BE2C (cell line): Measurements from ENCODE around the gene YBEY.

ENCODE experiments used
- DNase-seq: peaks from one replicate; pipeline ENCODE4 v3.0.0-alpha.2; 2020
- H3K27me3 ChIP-seq: fragments of 250-450 bp; sonication (Bioruptor Pico); 2 replicates; pipeline ENCODE4 v1.5.1; 2020; ENCODE audit warnings: mild to moderate bottlenecking
- H3K36me3 ChIP-seq: fragments of 250-450 bp; sonication (Bioruptor Pico); 2 replicates; pipeline ENCODE4 v1.5.1; 2020; ENCODE audit warnings: mild to moderate bottlenecking
- H3K4me1 ChIP-seq: fragments of 250-450 bp; sonication (Bioruptor Pico); 2 replicates; pipeline ENCODE4 v1.5.1; 2020
- H3K4me3 ChIP-seq: 2 replicates; pipeline ENCODE4 v1.5.1; 2011; ENCODE audit warnings: low read depth, low read length
- H3K9me3 ChIP-seq: fragments of 250-450 bp; sonication (Bioruptor Pico); 2 replicates; pipeline ENCODE4 v1.5.1; 2020
- TF ChIP-seq, protein P1 (sequence below): IDR thresholded peaks from 2 replicates; pipeline ENCODE4 v1.5.1; 2012; ENCODE audit warnings: mild to moderate bottlenecking, low read depth, low read length

Gene YBEY

DNA sequence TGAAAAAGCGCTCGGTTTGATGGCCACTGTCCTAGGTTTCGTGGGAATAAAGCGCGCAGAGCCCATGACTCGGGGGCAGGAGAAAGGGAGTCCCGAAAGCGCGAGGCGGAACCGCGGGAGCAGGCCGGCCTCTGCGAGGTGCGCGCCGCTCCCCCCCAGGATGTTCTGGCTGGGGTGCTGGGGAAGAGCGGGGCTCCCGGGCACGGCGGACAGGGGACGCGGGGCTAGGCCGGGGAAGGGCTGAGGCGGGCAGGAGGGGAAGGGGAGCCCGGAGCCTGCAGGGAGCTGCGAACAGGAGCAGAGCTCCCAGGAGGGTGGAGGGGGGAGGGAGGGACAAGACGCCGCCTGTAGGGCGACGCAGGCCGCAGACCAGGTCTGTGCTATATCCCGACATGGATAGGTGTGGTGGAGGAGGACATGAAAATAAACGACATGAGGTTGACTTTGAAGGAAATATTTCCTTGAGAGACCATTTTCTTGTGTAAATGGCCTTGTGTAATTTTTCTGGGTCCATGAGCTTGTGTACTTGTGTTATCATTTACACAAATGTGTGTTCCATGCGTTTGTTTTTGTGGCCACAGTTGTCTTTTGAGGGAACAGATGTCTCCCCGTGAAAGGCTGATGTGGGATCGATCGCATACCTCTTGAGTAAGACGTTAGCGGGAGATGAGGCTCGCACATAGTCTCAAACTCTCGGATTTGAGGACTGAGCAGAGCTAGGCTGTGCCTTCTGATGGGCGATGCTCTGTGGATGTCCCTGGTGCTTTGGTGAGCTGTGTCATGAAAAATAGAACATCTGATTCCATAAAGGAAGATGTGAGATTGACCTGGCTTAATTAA, 39.2 kb downstream of the YBEY start:
- Histone ChIP-seq H3K36me3 (peaks cover 18% of the 10 kb centered on the region), H3K9me3 (no peaks in the 10 kb centered on the region), H3K4me3 (peak overlapping the region; percentile 85), H3K27me3 (no peaks in the 10 kb centered on the region), H3K4me1 (no peaks in the 10 kb centered on the region)
- peak; percentile 87 for DNase-seq
- TF ChIP-seq, protein P1, sequence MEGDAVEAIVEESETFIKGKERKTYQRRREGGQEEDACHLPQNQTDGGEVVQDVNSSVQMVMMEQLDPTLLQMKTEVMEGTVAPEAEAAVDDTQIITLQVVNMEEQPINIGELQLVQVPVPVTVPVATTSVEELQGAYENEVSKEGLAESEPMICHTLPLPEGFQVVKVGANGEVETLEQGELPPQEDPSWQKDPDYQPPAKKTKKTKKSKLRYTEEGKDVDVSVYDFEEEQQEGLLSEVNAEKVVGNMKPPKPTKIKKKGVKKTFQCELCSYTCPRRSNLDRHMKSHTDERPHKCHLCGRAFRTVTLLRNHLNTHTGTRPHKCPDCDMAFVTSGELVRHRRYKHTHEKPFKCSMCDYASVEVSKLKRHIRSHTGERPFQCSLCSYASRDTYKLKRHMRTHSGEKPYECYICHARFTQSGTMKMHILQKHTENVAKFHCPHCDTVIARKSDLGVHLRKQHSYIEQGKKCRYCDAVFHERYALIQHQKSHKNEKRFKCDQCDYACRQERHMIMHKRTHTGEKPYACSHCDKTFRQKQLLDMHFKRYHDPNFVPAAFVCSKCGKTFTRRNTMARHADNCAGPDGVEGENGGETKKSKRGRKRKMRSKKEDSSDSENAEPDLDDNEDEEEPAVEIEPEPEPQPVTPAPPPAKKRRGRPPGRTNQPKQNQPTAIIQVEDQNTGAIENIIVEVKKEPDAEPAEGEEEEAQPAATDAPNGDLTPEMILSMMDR: peak; percentile 40

DNA sequence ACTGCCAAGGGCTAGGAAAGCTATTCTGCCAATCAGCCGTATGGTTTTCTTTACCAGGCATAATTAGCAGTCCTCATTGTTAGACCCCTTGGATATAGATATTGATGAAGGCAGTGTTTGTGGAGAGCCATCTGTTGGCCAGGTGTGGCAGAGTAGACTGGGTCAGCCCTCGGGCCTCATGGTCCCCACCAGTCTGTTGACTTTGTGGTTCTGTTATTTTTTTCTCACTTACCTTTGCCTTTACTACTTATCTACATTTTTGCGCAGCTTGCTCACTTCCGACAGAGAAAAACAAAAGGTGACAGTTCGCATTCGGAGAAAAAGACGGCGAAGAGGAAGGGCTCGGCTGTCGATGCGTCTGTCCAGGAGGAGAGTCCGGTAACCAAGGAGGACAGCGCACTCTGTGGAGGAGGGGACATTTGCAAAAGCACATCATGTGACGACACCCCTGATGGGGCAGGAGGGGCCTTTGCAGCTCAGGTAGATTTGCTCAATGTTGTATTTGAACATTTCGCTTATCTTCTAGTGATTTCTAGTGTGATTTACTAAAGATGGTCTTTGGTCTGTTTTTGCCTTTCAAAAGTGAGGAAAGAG, 40.1 kb downstream of the YBEY start:
- H3K36me3 ChIP-seq: peaks cover 22% of the 10 kb centered on the region
- no peaks in the 10 kb centered on the region for H3K4me1 ChIP-seq
- no peaks in the 10 kb centered on the region for H3K27me3 ChIP-seq
- DNase-seq: no peak
- TF ChIP-seq, protein P1: no peak
- H3K9me3 ChIP-seq: no peaks in the 10 kb centered on the region
- H3K4me3 ChIP-seq: peak overlapping the region; percentile 85

DNA sequence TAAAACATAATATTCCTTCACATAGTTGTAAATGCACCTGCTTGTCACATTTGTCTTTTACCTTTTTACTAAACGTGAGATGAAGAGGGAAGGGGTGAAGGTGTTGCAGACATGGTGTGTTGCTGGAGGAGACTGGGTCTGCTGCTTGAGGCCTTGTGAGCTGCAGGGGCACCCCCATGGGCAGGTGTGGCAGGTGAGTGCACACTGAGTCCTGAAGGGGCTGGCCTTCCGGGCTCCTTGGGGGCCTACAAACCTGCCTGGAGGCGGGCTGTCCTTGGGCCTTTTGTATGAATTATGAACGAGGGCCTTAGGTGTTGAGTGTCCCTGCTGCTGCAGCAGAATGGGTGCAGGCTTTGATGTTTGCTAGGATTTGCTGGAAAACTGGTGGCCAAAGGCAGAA, 41.6 kb downstream of the YBEY start:
- TF ChIP-seq, protein P1: no peak
- no peaks in the 10 kb centered on the region for H3K9me3 ChIP-seq

GRCh38 chr21:46328151-46328550, 42.0 kb downstream of the YBEY start:
- H3K4me1 ChIP-seq: no peaks in the 10 kb centered on the region
- no peak for DNase-seq
- H3K4me3 ChIP-seq: no peak overlapping the region
- H3K36me3 ChIP-seq: peaks cover 35% of the 10 kb centered on the region
- no peaks in the 10 kb centered on the region for H3K9me3 ChIP-seq
- TF ChIP-seq, protein P1: no peak
- H3K27me3 ChIP-seq: no peaks in the 10 kb centered on the region

More for the DNA sequence above, 41.6 kb downstream of the YBEY start:
- Histone ChIP-seq H3K36me3 (peaks cover 33% of the 10 kb centered on the region), H3K4me3 (no peak overlapping the region), H3K4me1 (no peaks in the 10 kb centered on the region), H3K27me3 (no peaks in the 10 kb centered on the region)
- DNase-seq: no peak

DNA sequence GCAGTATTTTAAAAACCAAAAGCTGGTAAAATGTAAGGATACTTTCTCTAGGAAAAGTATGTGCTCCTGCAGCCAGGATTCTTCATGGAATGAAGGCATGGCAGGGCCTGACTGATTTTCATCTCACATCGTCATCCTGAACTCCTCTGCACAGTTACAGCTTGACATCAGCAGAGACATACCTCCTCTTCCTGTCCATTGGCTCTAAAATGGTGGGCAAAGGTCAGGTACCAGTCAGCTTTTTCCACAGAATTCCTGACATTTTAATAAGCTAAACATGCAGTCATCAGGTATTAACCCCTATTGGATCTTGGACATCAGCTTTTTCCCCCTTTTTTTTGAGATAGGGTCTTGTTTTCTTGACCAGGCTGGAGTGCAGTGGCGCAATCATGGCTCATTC, 43.7 kb downstream of the YBEY start:
- Histone ChIP-seq H3K27me3 (no peaks in the 10 kb centered on the region), H3K36me3 (peaks cover 38% of the 10 kb centered on the region), H3K4me1 (no peaks in the 10 kb centered on the region), H3K4me3 (no peak overlapping the region), H3K9me3 (no peaks in the 10 kb centered on the region)
- TF ChIP-seq, protein P1: no peak
- DNase-seq: no peak
